Measurements from ENCODE around the gene PPEF1. TPM values are rescaled to one million over a fixed set of nuclear protein-coding genes. Genes with fewer than 3 reads are reported as not detected.

PPEF1 gene
- total and polyA plus RNA-seq, 2 of the 4 experiments (the other 2 are of a cell fraction): not detected

DNA sequence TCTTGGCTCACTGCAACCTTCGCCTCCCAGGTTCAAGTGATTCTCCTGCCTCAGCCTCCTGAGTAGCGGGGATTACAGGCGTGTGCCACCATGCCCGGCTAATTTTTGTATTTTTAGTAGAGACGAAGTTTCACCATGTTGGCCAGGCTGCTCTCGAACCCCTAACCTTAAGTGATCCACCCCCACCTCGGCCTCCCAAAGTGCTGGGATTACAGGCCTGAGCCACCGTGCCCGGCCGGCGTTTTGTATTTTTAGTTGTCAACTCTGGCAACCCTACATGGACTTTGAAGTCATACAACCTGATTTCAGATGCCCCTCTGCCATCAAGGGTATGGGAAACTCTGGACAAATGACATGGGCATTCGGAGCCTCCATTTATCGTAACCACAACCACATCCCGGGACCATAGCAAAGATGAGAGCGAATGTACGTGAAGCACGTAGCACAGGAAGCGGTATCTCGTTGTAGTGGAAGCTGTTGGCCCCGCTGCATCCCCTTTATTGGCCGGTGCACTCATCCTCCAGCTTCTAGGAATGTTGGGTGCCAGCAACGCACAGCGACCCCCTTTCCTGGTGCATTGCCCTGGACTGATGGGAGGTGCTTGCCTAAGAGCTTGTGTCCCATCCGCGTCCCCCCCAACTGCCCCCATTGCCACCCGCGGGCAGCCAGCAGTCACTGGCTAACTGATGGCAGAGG is 167.3 kb downstream of the PPEF1 start:
- Histone ChIP-seq H3K4me3 (ENCODE audit: insufficient read depth, low read depth, low read length) (no peak overlapping the region), H2BK120ac (ENCODE audit: low read depth, low read length) (no peak overlapping the region), H3K18ac (ENCODE audit: low read depth, low read length) (no peak overlapping the region), H2AK5ac (ENCODE audit: low read depth, low read length) (no peak overlapping the region), H3K9me3 (ENCODE audit: control insufficient read depth, insufficient read depth, low read length) (peaks cover 4% of the 10 kb centered on the region; the same call in 1 of the 2 replicates), H2AK9ac (replicated peaks; ENCODE audit: low read depth, low read length, poor library complexity) (no peak overlapping the region), H3K9ac (ENCODE audit: low read depth, low read length) (no peak overlapping the region), H4K20me1 (ENCODE audit: insufficient read depth, low read length) (no peaks in the 10 kb centered on the region), H4K91ac (ENCODE audit: insufficient read depth, low read depth, low read length) (no peak overlapping the region), H3K4me1 (ENCODE audit: control insufficient read depth, insufficient read depth, low read length) (peaks cover 2% of the 10 kb centered on the region; the same call in 1 of the 2 replicates), H2BK5ac (ENCODE audit: low read depth, low read length, poor library complexity, severe bottlenecking) (no peak overlapping the region), H3K56ac (ENCODE audit: extremely low read depth, insufficient read depth, low read length) (no peak overlapping the region), H2AFZ (replicated peaks; ENCODE audit: low read length, poor library complexity) (no peak overlapping the region), H3K36me3 (ENCODE audit: control insufficient read depth, insufficient read depth, low read length) (no peaks in the 10 kb centered on the region), H4K8ac (ENCODE audit: low read depth in 2 of 2, low read length in 2 of 2) (no peak overlapping the region), H2BK15ac (ENCODE audit: low read depth, low read length) (no peak overlapping the region), H3K27ac (ENCODE audit: insufficient read depth, low read length) (no peak overlapping the region), H3K14ac (replicated peaks; ENCODE audit: low read depth, low read length) (no peak overlapping the region), H3K23ac (ENCODE audit: low read depth, low read length) (no peak overlapping the region), H3K79me1 (ENCODE audit: low read depth in 1 of 2, low read length in 2 of 2) (no peaks in the 10 kb centered on the region), H4K5ac (ENCODE audit: low read depth, low read length) (no peak overlapping the region), H3K9me1 (ENCODE audit: insufficient read depth, low read length) (no peaks in the 10 kb centered on the region), H2BK20ac (ENCODE audit: low read depth, low read length) (no peak overlapping the region), H3K4me2 (ENCODE audit: low read depth, low read length) (no peak overlapping the region), H3K27me3 (ENCODE audit: control insufficient read depth, insufficient read depth, low read length) (no peaks in the 10 kb centered on the region; the same call in 1 of the 2 replicates), H3K4ac (ENCODE audit: low read depth, low read length) (no peak overlapping the region)
- in situ Hi-C loops (cut with MboI; ENCODE audit: low sequenced_read_pairs): no loop called here
- TF ChIP-seq, protein P1, sequence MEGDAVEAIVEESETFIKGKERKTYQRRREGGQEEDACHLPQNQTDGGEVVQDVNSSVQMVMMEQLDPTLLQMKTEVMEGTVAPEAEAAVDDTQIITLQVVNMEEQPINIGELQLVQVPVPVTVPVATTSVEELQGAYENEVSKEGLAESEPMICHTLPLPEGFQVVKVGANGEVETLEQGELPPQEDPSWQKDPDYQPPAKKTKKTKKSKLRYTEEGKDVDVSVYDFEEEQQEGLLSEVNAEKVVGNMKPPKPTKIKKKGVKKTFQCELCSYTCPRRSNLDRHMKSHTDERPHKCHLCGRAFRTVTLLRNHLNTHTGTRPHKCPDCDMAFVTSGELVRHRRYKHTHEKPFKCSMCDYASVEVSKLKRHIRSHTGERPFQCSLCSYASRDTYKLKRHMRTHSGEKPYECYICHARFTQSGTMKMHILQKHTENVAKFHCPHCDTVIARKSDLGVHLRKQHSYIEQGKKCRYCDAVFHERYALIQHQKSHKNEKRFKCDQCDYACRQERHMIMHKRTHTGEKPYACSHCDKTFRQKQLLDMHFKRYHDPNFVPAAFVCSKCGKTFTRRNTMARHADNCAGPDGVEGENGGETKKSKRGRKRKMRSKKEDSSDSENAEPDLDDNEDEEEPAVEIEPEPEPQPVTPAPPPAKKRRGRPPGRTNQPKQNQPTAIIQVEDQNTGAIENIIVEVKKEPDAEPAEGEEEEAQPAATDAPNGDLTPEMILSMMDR (conservative IDR thresholded peaks at IDR 0.05; ENCODE audit: low read depth, low read length): no peak
- no peak for TF ChIP-seq CHD1 (IDR thresholded peaks at IDR 0.05; ENCODE audit: low read depth, low read length)
- no peak for TF ChIP-seq CEBPB (IDR thresholded peaks at IDR 0.05; ENCODE audit: low read depth, low read length)
- TF ChIP-seq, protein P2, sequence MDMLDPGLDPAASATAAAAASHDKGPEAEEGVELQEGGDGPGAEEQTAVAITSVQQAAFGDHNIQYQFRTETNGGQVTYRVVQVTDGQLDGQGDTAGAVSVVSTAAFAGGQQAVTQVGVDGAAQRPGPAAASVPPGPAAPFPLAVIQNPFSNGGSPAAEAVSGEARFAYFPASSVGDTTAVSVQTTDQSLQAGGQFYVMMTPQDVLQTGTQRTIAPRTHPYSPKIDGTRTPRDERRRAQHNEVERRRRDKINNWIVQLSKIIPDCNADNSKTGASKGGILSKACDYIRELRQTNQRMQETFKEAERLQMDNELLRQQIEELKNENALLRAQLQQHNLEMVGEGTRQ (IDR thresholded peaks at IDR 0.05; ENCODE audit: low read depth, low read length): no peak
- TF ChIP-seq MAZ (IDR thresholded peaks at IDR 0.05; ENCODE audit: borderline replicate concordance, low read depth, low read length): no peak
- TF ChIP-seq RAD21 (IDR thresholded peaks at IDR 0.05; ENCODE audit: low read length): no peak
- TF ChIP-seq POLR2A (IDR thresholded peaks at IDR 0.05; ENCODE audit: low read depth, low read length): no peak
- TF ChIP-seq MXI1 (IDR thresholded peaks at IDR 0.05; ENCODE audit: borderline replicate concordance, low read depth, low read length): no peak
- TF ChIP-seq FOS (IDR thresholded peaks at IDR 0.05; ENCODE audit: low read depth, low read length): no peak
- no peak for TF ChIP-seq NFE2L2 (IDR thresholded peaks at IDR 0.05; ENCODE audit: low read depth, low read length)
- no peak for TF ChIP-seq BHLHE40 (IDR thresholded peaks at IDR 0.05; ENCODE audit: low read depth, low read length)
- TF ChIP-seq MAFK (IDR thresholded peaks at IDR 0.05; ENCODE audit: low read depth, low read length): no peak
- TF ChIP-seq SMC3 (IDR thresholded peaks at IDR 0.05; ENCODE audit: low read depth, low read length): no peak
- no peak for TF ChIP-seq RCOR1 (IDR thresholded peaks at IDR 0.05; ENCODE audit: insufficient replicate concordance, low read length)
- TF ChIP-seq RFX5 (IDR thresholded peaks at IDR 0.05; ENCODE audit: low read depth, low read length): no peak
- TF ChIP-seq, protein P3, sequence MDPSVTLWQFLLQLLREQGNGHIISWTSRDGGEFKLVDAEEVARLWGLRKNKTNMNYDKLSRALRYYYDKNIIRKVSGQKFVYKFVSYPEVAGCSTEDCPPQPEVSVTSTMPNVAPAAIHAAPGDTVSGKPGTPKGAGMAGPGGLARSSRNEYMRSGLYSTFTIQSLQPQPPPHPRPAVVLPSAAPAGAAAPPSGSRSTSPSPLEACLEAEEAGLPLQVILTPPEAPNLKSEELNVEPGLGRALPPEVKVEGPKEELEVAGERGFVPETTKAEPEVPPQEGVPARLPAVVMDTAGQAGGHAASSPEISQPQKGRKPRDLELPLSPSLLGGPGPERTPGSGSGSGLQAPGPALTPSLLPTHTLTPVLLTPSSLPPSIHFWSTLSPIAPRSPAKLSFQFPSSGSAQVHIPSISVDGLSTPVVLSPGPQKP (IDR thresholded peaks at IDR 0.05; ENCODE audit: borderline replicate concordance, low read depth, low read length): no peak
- POLR2A ChIA-PET (ENCODE audit: unreplicated experiment): no interaction called here
- CTCF ChIA-PET: no interaction called here
- ATAC-seq (ENCODE audit: low read depth): no peak
- no peak for DNase-seq
- intact Hi-C loops (cut with micrococcal nuclease): no loop called here
- dilution Hi-C loops (cut with HindIII; ENCODE audit: low sequenced_read_pairs, unreplicated experiment): no loop called here
- BruUV-seq (replicated peaks): no TSS peak
- WGBS, 2 experiments (ENCODE audit: extremely low coverage in 2 of 2, insufficient read length in 1 of 2): 91% methylated on average over 9 of the region's 27 CpGs; no CpG with 5 or more reads in 1 of the 2 experiments
